Breast epithelium (tissue), 4 donors: Measurements from ENCODE around the gene HTR3B. TPM values are rescaled to one million over a fixed set of nuclear protein-coding genes. Genes with fewer than 3 reads are reported as not detected.

Experiments used
- DNase-seq, 2 donors: peaks; one replicate each; pipeline ENCODE4 v3.0.0-alpha.2; 2019; ENCODE audit warnings: low spot score in 2 of 2
- H3K27ac ChIP-seq, 2 donors: fragments of 200-600 bp; sonication (generic) in 1 of 2; one replicate each; pipeline ENCODE4 v1.5.1; 2016 to 2019; ENCODE audit warnings: mild to moderate bottlenecking in 1 of 2
- H3K27me3 ChIP-seq, 2 donors: fragments of 200-600 bp; sonication (generic) in 1 of 2; one replicate each; pipeline versions ENCODE4 v1.5.1 to v1.6.0; 2017 to 2019; ENCODE audit warnings: control low read depth in 1 of 2, mild to moderate bottlenecking in 1 of 2
- H3K36me3 ChIP-seq: fragments of 200-600 bp; one replicate; pipeline ENCODE4 v1.5.1; 2019
- H3K4me1 ChIP-seq, 2 donors: fragments of 200-600 bp; sonication (generic); one replicate each; pipeline ENCODE4 v1.5.1; 2016 to 2019; ENCODE audit warnings: control low read depth in 1 of 2
- H3K4me3 ChIP-seq, 3 donors: fragments of 200-600 bp; sonication (generic); 1 replicate in 2 of 3; 2 replicates in 1 of 3; pipeline ENCODE4 v1.5.1; 2016 to 2019; ENCODE audit warnings: mild to moderate bottlenecking in 3 of 3, moderate library complexity in 2 of 3
- H3K9me3 ChIP-seq, 2 donors: fragments of 200-600 bp; sonication (generic) in 1 of 2; one replicate each; pipeline ENCODE4 v1.5.1; 2016 to 2019; ENCODE audit warnings: control low read depth in 1 of 2
- POLR2A ChIP-seq: fragments of 450-650 bp; IDR thresholded peaks from one replicate; pipeline ENCODE4 v1.6.1; 2016; ENCODE audit warnings: antibody characterized with exemption, mild to moderate bottlenecking, moderate library complexity
- POLR2AphosphoS5 ChIP-seq, 3 donors: sonication (generic); formaldehyde crosslinking; IDR thresholded peaks; one replicate each; pipeline ENCODE4 v1.6.1; 2017; ENCODE audit warnings: antibody characterized with exemption in 3 of 3
- intact Hi-C: fragments of 100-400 bp; cut with DNase I; formaldehyde crosslinking; loops from one replicate; pipeline ENCODE4 v1.15.1; 2023; ENCODE audit warnings: low total_unique reads
- total RNA-seq, 3 donors: library from RNA; depleted of rRNA; stranded (reverse); fragments of >200 nt; gene quantifications; one replicate each; pipeline ENCODE4 v1.1.0, GENCODE V29; 2016
- TF ChIP-seq, protein P1 (sequence below), 3 donors: fragments of 450-650 bp; IDR thresholded peaks; one replicate each; pipeline ENCODE4 v1.5.1; 2016 to 2017; ENCODE audit warnings: antibody characterized with exemption in 3 of 3, mild to moderate bottlenecking in 3 of 3, moderate library complexity in 3 of 3

Gene HTR3B, protein sequence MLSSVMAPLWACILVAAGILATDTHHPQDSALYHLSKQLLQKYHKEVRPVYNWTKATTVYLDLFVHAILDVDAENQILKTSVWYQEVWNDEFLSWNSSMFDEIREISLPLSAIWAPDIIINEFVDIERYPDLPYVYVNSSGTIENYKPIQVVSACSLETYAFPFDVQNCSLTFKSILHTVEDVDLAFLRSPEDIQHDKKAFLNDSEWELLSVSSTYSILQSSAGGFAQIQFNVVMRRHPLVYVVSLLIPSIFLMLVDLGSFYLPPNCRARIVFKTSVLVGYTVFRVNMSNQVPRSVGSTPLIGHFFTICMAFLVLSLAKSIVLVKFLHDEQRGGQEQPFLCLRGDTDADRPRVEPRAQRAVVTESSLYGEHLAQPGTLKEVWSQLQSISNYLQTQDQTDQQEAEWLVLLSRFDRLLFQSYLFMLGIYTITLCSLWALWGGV
- total RNA-seq, result not detected

DNA sequence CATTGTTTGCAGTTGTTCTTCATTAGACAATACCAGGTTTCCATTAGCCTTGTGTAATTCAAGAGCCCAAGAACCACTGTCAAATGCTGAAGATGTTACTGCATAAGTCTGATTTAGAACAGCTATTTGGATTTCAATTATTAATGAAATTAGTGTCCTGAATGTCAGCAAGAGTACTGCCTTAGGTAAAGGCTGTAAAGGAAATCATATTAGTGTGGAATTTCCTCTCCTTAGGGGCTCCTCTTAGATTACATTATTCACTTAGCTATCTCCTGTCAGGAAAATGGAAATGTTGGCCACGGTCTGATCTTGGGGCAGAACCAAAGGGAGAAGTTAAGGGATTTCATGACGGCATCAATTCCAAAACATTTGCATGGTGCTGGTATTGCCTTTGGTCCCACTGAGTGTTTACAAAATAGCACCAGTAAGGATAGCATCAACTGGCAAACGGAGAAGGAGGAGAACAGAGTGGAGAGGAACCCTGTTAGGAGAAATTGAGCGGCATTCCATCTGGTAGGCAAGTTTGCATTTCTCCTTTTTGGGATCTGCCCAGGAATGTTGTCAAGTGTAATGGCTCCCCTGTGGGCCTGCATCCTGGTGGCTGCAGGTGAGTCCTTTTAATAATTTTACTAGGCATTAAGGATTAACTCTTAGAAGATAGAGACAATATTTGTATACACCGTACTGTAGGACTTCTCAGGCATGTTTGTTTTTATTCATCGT lies at the start of gene HTR3B:
HTR3B (plus strand) TSS at position 418 of the 723 bp plus-strand sequence; CDS start at position 556, 138 bp downstream.
- H3K27me3 ChIP-seq, result peaks cover 0 to 12% of the 10 kb centered on the region in 2 donors
- H3K36me3 ChIP-seq, result no peaks in the 10 kb centered on the region
- TF ChIP-seq, protein P1, sequence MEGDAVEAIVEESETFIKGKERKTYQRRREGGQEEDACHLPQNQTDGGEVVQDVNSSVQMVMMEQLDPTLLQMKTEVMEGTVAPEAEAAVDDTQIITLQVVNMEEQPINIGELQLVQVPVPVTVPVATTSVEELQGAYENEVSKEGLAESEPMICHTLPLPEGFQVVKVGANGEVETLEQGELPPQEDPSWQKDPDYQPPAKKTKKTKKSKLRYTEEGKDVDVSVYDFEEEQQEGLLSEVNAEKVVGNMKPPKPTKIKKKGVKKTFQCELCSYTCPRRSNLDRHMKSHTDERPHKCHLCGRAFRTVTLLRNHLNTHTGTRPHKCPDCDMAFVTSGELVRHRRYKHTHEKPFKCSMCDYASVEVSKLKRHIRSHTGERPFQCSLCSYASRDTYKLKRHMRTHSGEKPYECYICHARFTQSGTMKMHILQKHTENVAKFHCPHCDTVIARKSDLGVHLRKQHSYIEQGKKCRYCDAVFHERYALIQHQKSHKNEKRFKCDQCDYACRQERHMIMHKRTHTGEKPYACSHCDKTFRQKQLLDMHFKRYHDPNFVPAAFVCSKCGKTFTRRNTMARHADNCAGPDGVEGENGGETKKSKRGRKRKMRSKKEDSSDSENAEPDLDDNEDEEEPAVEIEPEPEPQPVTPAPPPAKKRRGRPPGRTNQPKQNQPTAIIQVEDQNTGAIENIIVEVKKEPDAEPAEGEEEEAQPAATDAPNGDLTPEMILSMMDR (IDR thresholded peaks at IDR 0.05), result no peak
- TF ChIP-seq POLR2AphosphoS5 (IDR thresholded peaks at IDR 0.05), result no peak
- no peak for TF ChIP-seq POLR2A
- H3K4me3 ChIP-seq, result no peak within 1 kb of the TSS
- intact Hi-C loops, result loop anchor here (10.0 kb wide), 1 partner anchor 350 kb away; no protein-coding TSS in a partner anchor
- H3K27ac ChIP-seq, result no peak within 1 kb of the TSS
- DNase-seq, result no peak
- H3K9me3 ChIP-seq, result no peaks in the 10 kb centered on the region
- no peaks in the 10 kb centered on the region for H3K4me1 ChIP-seq

GRCh38 chr11:113855803-113856202 lies 48.8 kb upstream of the HTR3B start:
- Histone ChIP-seq H3K4me3 (no peak overlapping the region), H3K27ac (no peak overlapping the region), H3K9me3 (no peaks in the 10 kb centered on the region), H3K36me3 (no peaks in the 10 kb centered on the region), H3K27me3 (no peaks in the 10 kb centered on the region), H3K4me1 (no peaks in the 10 kb centered on the region)
- TF ChIP-seq, protein P1 (IDR thresholded peaks at IDR 0.05), result no peak
- TF ChIP-seq POLR2AphosphoS5 (IDR thresholded peaks at IDR 0.05), result no peak
- TF ChIP-seq POLR2A, result no peak
- intact Hi-C loops, result no loop called here
- no peak for DNase-seq

- Histone ChIP-seq H3K9me3 (no peaks in the 10 kb centered on the region), H3K4me1 (no peaks in the 10 kb centered on the region), H3K36me3 (no peaks in the 10 kb centered on the region), H3K27me3 (no peaks in the 10 kb centered on the region), H3K4me3 (no peak overlapping the region), H3K27ac (no peak overlapping the region)
- intact Hi-C loops, result no loop called here
- TF ChIP-seq POLR2A (no peak), POLR2AphosphoS5 (IDR thresholded peaks at IDR 0.05) (no peak)
- TF ChIP-seq, protein P1 (IDR thresholded peaks at IDR 0.05), result no peak
- no peak for DNase-seq
Observed at GRCh38 chr11:113856966-113857759, 47.4 kb upstream of the HTR3B start.

- TF ChIP-seq, protein P1 (IDR thresholded peaks at IDR 0.05), result no peak
- TF ChIP-seq POLR2AphosphoS5 (IDR thresholded peaks at IDR 0.05), result no peak
- TF ChIP-seq POLR2A, result no peak
- no peaks in the 10 kb centered on the region for H3K4me1 ChIP-seq
- H3K4me3 ChIP-seq, result no peak overlapping the region
- H3K9me3 ChIP-seq, result no peaks in the 10 kb centered on the region
- intact Hi-C loops, result no loop called here
- peak overlapping the region in 1 of 2 donors; percentile 9 for H3K27ac ChIP-seq
- DNase-seq, result no peak
- H3K36me3 ChIP-seq, result no peaks in the 10 kb centered on the region
- no peaks in the 10 kb centered on the region for H3K27me3 ChIP-seq
Observed at GRCh38 chr11:113859665-113860064, 44.9 kb upstream of the HTR3B start.
